A549 (cell line): ENCODE results near the gene MPC1. TPM values are rescaled to one million over a fixed set of nuclear protein-coding genes. Genes with fewer than 3 reads are reported as not detected.

Experiments used
- ATAC-seq, 2 experiments: fragments of 200-7000 bp in 1 of 2; fragments of >200 bp in 1 of 2; cut with Nextera tagmentation in 1 of 2; cut with Tn5 transposase in 1 of 2; 3 replicates each; pipeline versions ENCODE4 v1.8.0 to v1.9.1; 2018 to 2020; ENCODE audit warnings: mild to moderate bottlenecking in 1 of 2, moderate library complexity in 1 of 2
- CTCF ChIA-PET: fragments of 300-600 bp; sonication (Branson Sonifier 250); formaldehyde crosslinking; extraction: SDS; loops from one replicate; lab custom pipeline; 2021; ENCODE audit warnings: antibody characterized with exemption, inconsistent platforms; lab: Yijun Ruan, JAX
- POLR2A ChIA-PET: fragments of 350-600 bp; formaldehyde crosslinking; extraction: SDS; loops from one replicate; lab custom pipeline; 2021; ENCODE audit warnings: antibody characterized with exemption, inconsistent platforms; lab: Yijun Ruan, JAX
- DNase-seq, 2 experiments: peaks; one replicate each; pipeline versions ENCODE4 v3.0.0 to v3.0.0-alpha.2; 2011 to 2016; ENCODE audit warnings: low read depth in 1 of 2, low spot score in 1 of 2
- FAIRE-seq: peaks from 2 replicates; lab custom pipeline; 2011; peaks lifted over from hg19 to GRCh38; lab: Jason Lieb, UNC
- H3K27ac ChIP-seq, 2 experiments: fragments of >200 bp; sonication (Bioruptor Twin); formaldehyde crosslinking; 3 replicates each; pipeline ENCODE4 v1.5.1; 2016 to 2017
- H3K4me1 ChIP-seq: fragments of >200 bp; sonication (Bioruptor Twin); formaldehyde crosslinking; 3 replicates; pipeline ENCODE4 v1.6.1; 2016
- H3K4me2 ChIP-seq: fragments of >200 bp; sonication (Bioruptor Twin); formaldehyde crosslinking; 3 replicates; pipeline ENCODE4 v1.6.1; 2016
- H3K4me3 ChIP-seq: fragments of >200 bp; sonication (Bioruptor Twin); formaldehyde crosslinking; 3 replicates; pipeline ENCODE4 v1.5.1; 2016
- H3K9me3 ChIP-seq: fragments of >200 bp; sonication (Bioruptor Twin); formaldehyde crosslinking; 3 replicates; pipeline ENCODE4 v1.6.1; 2016
- CBX2 ChIP-seq: fragments of 200-600 bp; sonication (generic); IDR thresholded peaks from 2 replicates; pipeline ENCODE4 v1.6.1; 2016; ENCODE audit warnings: low read depth, mild to moderate bottlenecking, borderline replicate concordance
- CEBPB ChIP-seq, 2 experiments: fragments of >200 bp in 1 of 2; sonication (Bioruptor Twin) in 1 of 2; formaldehyde crosslinking in 1 of 2; IDR thresholded peaks; 2 replicates each; pipeline ENCODE4 v1.6.1; 2012 to 2016
- ELK1 ChIP-seq: fragments of 150-350 bp; IDR thresholded peaks from 2 replicates; pipeline ENCODE4 v1.6.1; 2014; ENCODE audit warnings: low read depth, mild to moderate bottlenecking, low read length
- ESRRA ChIP-seq: fragments of 150-350 bp; IDR thresholded peaks from 2 replicates; pipeline ENCODE4 v1.6.1; 2014; ENCODE audit warnings: mild to moderate bottlenecking, low read length, borderline replicate concordance
- FOXS1 ChIP-seq: fragments of 250-450 bp; sonication (Bioruptor Pico); IDR thresholded peaks from 2 replicates; pipeline ENCODE4 v1.5.0; 2020; ENCODE audit warnings: mild to moderate bottlenecking, moderate library complexity
- HDAC2 ChIP-seq: fragments of 200-600 bp; sonication (generic); IDR thresholded peaks from 2 replicates; pipeline ENCODE4 v1.6.1; 2016
- HEYL ChIP-seq: fragments of 250-450 bp; sonication (Bioruptor Pico); IDR thresholded peaks from 2 replicates; pipeline ENCODE4 v1.8.0; 2021; ENCODE audit warnings: mild to moderate bottlenecking, moderate library complexity
- JUN ChIP-seq, 2 experiments: fragments of >200 bp; sonication (Bioruptor Twin); formaldehyde crosslinking; IDR thresholded peaks; 2 replicates in 1 of 2; 3 replicates in 1 of 2; pipeline ENCODE4 v1.6.1; 2016 to 2017
- JUNB ChIP-seq: fragments of >200 bp; sonication (Bioruptor Twin); formaldehyde crosslinking; IDR thresholded peaks from 2 replicates; pipeline ENCODE4 v1.6.1; 2016
- NFE2L2 ChIP-seq: fragments of 150-350 bp; conservative IDR thresholded peaks from 2 replicates; pipeline ENCODE4 v1.6.1; 2014; ENCODE audit warnings: low read length
- POLR2A ChIP-seq: IDR thresholded peaks from 2 replicates; pipeline ENCODE4 v1.6.1; 2012; ENCODE audit warnings: mild to moderate bottlenecking, low read length
- RFX5 ChIP-seq: fragments of 450-650 bp; IDR thresholded peaks from 2 replicates; pipeline ENCODE4 v1.7.1; 2014; ENCODE audit warnings: antibody characterized with exemption, mild to moderate bottlenecking, moderate library complexity
- ZC3H11A ChIP-seq: fragments of 450-650 bp; IDR thresholded peaks from 2 replicates; pipeline ENCODE4 v1.6.1; 2014; ENCODE audit warnings: antibody characterized with exemption, mild to moderate bottlenecking
- ZFP36 ChIP-seq: fragments of 450-650 bp; IDR thresholded peaks from 2 replicates; pipeline ENCODE4 v1.6.1; 2014; ENCODE audit warnings: borderline replicate concordance; ENCODE audit not compliant: partially characterized antibody
- WGBS: methylation state at CpG from one replicate; pipeline ENCODE4 v1.1.6; 2017; ENCODE audit errors: missing lambda C conversion rate; 5-methylcytosine and 5-hydroxymethylcytosine counted together
- polyA minus RNA-seq: library from RNA; depleted of rRNA, polyadenylated mRNA; stranded (reverse); fragments of >200 nt; gene quantifications from 2 replicates; pipeline ENCODE4 v1.2.3, GENCODE V29; 2011; rRNA and poly(A)+ RNA removed
- polyA plus RNA-seq, 4 experiments: library from polyadenylated mRNA; depleted of rRNA in 3 of 4; stranded (reverse); fragments of >200 nt; fragmentation: RNase III in 1 of 4; extraction: RNeasy Plus Mini Kit Qiagen cat#74134 plus additional on column Dnase treatment in 1 of 4; gene quantifications; 2 replicates in 3 of 4; 3 replicates in 1 of 4; pipeline ENCODE4 v1.2.3, GENCODE V29; 2011 to 2017
- TF ChIP-seq, protein P1 (sequence below): IDR thresholded peaks from 2 replicates; pipeline ENCODE4 v1.6.1; 2012
- TF ChIP-seq, protein P2 (sequence below): fragments of >200 bp; sonication (Bioruptor Twin); formaldehyde crosslinking; IDR thresholded peaks from 3 replicates; pipeline ENCODE4 v1.6.1; 2016
- TF ChIP-seq, protein P3 (sequence below): fragments of >200 bp; sonication (Bioruptor Twin); formaldehyde crosslinking; IDR thresholded peaks from 3 replicates; pipeline ENCODE4 v1.5.1; 2016

Gene MPC1
- polyA plus RNA-seq (2011; rRNA removed) = 5.1 and 7.7 TPM in 2 replicates
- 2.2 and 2.6 TPM in 2 replicates for polyA plus RNA-seq (2012; cell fraction: cytosol; rRNA removed)
- polyA plus RNA-seq (2012; cell fraction: nucleus; rRNA removed) = 1.1 and 1.7 TPM in 2 replicates
- polyA plus RNA-seq (2017; fragmentation: RNase III; extraction: RNeasy Plus Mini Kit Qiagen cat#74134 plus additional on column Dnase treatment) = 4.4 to 4.9 TPM (median 4.8 TPM) in 3 replicates
- 1.8 and 4.4 TPM in 2 replicates for polyA minus RNA-seq

DNA sequence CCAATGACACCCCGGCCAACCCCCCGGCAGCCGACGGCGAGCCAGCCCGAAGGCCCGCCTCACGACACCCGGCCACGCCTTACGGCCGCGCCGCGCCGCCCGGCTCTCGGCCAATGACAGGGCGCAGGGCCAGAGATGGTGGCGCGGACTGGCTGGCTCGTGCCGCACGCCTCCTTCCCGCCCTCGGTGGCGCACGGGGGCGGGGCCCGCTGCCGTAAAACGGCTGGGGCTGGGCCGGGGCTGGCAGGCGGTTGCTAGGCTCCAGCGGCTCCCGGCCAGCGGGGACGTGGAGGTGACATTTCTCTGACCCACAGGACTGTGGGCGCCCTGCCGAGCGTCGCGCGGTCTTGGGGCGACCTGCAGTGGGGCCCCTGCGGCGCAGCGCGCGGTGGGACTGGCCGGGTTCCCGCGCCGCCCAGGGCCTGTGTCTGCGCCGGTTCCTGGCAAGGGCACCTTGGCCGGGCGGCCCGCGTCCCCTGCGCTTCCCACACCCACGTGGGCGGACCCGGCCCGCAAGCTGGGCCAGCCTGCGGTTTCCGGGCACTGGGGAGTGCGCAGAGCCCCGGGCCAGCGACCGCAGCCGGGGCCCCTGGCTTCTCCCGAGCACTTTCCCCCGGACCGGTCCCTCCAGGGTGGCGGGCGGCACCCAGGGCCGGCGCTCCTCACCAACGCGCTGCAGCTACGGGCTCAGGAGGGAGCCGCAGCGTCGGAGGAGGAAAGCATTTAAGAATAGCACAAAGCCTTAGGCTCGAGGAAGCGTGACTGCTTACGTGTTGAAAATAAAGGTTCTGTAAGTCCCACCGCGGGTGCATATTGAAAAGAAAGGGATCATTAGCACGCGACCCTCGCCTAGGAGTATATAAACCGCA lies at the start of gene MPC1:
Gene MPC1, minus strand, starts transcription at position 8 of the 869 bp plus-strand sequence. CDS start 64 bp downstream, outside the sequence.
- TF ChIP-seq POLR2A (peak; percentile 53), ESRRA (peak; percentile 41; the same call in 1 of the 2 replicates), RFX5 (peak; percentile 61), ZFP36 (no peak), CEBPB (IDR thresholded peaks at IDR 0.05) (no peak), JUN (IDR thresholded peaks at IDR 0.05) (peak in 1 of 2 experiments; percentile 47; a peak in 2 of 5 replicates)
- TF ChIP-seq, protein P1, sequence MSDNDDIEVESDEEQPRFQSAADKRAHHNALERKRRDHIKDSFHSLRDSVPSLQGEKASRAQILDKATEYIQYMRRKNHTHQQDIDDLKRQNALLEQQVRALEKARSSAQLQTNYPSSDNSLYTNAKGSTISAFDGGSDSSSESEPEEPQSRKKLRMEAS = peak; percentile 32; the same call in 1 of the 2 replicates
- TF ChIP-seq, protein P2, sequence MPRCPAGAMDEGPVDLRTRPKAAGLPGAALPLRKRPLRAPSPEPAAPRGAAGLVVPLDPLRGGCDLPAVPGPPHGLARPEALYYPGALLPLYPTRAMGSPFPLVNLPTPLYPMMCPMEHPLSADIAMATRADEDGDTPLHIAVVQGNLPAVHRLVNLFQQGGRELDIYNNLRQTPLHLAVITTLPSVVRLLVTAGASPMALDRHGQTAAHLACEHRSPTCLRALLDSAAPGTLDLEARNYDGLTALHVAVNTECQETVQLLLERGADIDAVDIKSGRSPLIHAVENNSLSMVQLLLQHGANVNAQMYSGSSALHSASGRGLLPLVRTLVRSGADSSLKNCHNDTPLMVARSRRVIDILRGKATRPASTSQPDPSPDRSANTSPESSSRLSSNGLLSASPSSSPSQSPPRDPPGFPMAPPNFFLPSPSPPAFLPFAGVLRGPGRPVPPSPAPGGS = 0 out of 3 replicates have a peak, but pooled peaks have one; percentile 50
- TF ChIP-seq, all 56 proteins: peak for 6
- CTCF ChIA-PET = interaction anchor here (0.9 to 1.1 kb wide), 2 partner anchors 9 to 16 kb away, joined by 3 read pairs; no protein-coding TSS in a partner anchor
- Histone ChIP-seq H3K9me3 (no peaks in the 10 kb centered on the region), H3K4me1 (peaks cover 3% of the 10 kb centered on the region; the same call in 1 of the 3 replicates), H3K4me3 (peak within 1 kb of the TSS; percentile 82), H3K4me2 (peak within 1 kb of the TSS; percentile 91), H3K27ac (peak within 1 kb of the TSS; percentile 74 to 91)
- DNase-seq = peak; percentile 87 to 93
- POLR2A ChIA-PET = interaction anchor here (0.5 kb wide), 1 partner anchor 224 kb away, joined by 3 read pairs; no protein-coding TSS in a partner anchor
- ATAC-seq = peak; percentile 97 to 98
- no peak for FAIRE-seq
- 3% methylated on average over 9 of the region's 94 CpGs for WGBS

GRCh38 chr6:166430269-166430668 lies 47.5 kb upstream of the MPC1 start:
- no peak overlapping the region for H3K27ac ChIP-seq
- ATAC-seq = no peak
- WGBS = 58% methylated on average over 12 of the region's 17 CpGs
- FAIRE-seq = no peak
- no peak overlapping the region for H3K4me2 ChIP-seq
- ChIA-PET POLR2A (no interaction called here), CTCF (no interaction called here)
- no peaks in the 10 kb centered on the region for H3K4me1 ChIP-seq
- H3K9me3 ChIP-seq = no peaks in the 10 kb centered on the region
- TF ChIP-seq JUNB = no peak
- DNase-seq = no peak
- H3K4me3 ChIP-seq = no peak overlapping the region

- Histone ChIP-seq H3K27ac (no peak overlapping the region), H3K4me1 (no peaks in the 10 kb centered on the region), H3K4me3 (no peak overlapping the region)
- CTCF ChIA-PET = interaction anchor here (1.3 kb wide), 1 partner anchor 11 kb away, joined by 3 read pairs; no protein-coding TSS in a partner anchor
- DNase-seq = no peak
- WGBS = 49% methylated on average over 12 of the region's 12 CpGs
- TF ChIP-seq HEYL (no peak), HDAC2 (no peak)
- TF ChIP-seq, all 56 proteins: peak for 0
- no peak for FAIRE-seq
- no peaks in the 10 kb centered on the region for H3K9me3 ChIP-seq
- H3K4me2 ChIP-seq = no peak overlapping the region
- POLR2A ChIA-PET = no interaction called here
- ATAC-seq = no peak
Observed at GRCh38 chr6:166424431-166424830, 41.7 kb upstream of the MPC1 start.

DNA sequence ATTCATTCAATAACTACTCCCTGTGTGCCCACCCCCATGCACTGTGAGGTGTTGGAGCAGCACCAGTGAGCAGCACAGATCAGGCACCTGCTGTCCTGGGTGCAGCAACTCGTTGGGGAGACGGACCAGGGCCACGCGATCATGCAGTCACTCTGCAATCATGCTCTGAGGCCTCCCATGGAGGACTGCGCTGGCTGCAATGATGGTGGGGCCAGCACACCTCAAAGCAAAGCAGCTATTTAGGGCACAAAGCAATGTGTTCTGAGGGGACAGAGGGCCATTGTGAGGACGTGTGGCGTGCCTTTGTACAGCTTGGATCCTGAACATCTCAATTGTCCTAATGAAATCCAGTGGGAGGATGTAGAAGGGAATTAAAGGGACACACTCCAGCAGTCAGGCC lies 41.0 kb upstream of the MPC1 start:
- WGBS = 46% methylated on average over 7 of the region's 7 CpGs
- Histone ChIP-seq H3K4me2 (no peak overlapping the region), H3K4me1 (no peaks in the 10 kb centered on the region), H3K27ac (no peak overlapping the region), H3K9me3 (no peaks in the 10 kb centered on the region), H3K4me3 (no peak overlapping the region)
- DNase-seq (no peak), ATAC-seq (no peak), FAIRE-seq (no peak)
- TF ChIP-seq CBX2 = no peak
- TF ChIP-seq NFE2L2 = no peak
- TF ChIP-seq, protein P3, sequence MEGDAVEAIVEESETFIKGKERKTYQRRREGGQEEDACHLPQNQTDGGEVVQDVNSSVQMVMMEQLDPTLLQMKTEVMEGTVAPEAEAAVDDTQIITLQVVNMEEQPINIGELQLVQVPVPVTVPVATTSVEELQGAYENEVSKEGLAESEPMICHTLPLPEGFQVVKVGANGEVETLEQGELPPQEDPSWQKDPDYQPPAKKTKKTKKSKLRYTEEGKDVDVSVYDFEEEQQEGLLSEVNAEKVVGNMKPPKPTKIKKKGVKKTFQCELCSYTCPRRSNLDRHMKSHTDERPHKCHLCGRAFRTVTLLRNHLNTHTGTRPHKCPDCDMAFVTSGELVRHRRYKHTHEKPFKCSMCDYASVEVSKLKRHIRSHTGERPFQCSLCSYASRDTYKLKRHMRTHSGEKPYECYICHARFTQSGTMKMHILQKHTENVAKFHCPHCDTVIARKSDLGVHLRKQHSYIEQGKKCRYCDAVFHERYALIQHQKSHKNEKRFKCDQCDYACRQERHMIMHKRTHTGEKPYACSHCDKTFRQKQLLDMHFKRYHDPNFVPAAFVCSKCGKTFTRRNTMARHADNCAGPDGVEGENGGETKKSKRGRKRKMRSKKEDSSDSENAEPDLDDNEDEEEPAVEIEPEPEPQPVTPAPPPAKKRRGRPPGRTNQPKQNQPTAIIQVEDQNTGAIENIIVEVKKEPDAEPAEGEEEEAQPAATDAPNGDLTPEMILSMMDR = no peak
- TF ChIP-seq ZC3H11A = no peak
- TF ChIP-seq ELK1 = no peak
- TF ChIP-seq FOXS1 (CRISPR knock-in tag) = no peak
- POLR2A ChIA-PET = no interaction called here
- CTCF ChIA-PET = interaction anchor here (1.3 kb wide), 1 partner anchor 12 kb away, joined by 3 read pairs; no protein-coding TSS in a partner anchor
